AG04450 (cell line): ENCODE results near the gene CDKAL1. TPM values are rescaled to one million over a fixed set of nuclear protein-coding genes. Genes with fewer than 3 reads are reported as not detected.
A peak's percentile ranks its signal among the peaks of the same experiment; 100 is the strongest.

ENCODE experiments used
- CTCF ChIA-PET: fragments of 300-600, 350-600 bp; formaldehyde crosslinking; extraction: SDS; loops from one replicate; lab custom pipeline; 2022; ENCODE audit warnings: antibody characterized with exemption, inconsistent platforms; lab: Charles Lee
- POLR2A ChIA-PET: fragments of 350-600 bp; formaldehyde crosslinking; extraction: SDS; loops from one replicate; lab custom pipeline; 2021; ENCODE audit warnings: antibody characterized with exemption, inconsistent platforms; lab: Yijun Ruan, JAX
- DNase-seq: peaks from one replicate; pipeline ENCODE4 v3.0.0-alpha.2; 2011; ENCODE audit warnings: low read depth, low spot score
- H3K27ac ChIP-seq: one replicate; pipeline ENCODE4 v1.5.1; 2012; ENCODE audit warnings: low read depth, low read length, control low read depth
- H3K27me3 ChIP-seq: one replicate; pipeline ENCODE4 v1.6.0; 2012; ENCODE audit warnings: low read length; ENCODE audit not compliant: control insufficient read depth, insufficient read depth
- H3K4me3 ChIP-seq: 2 replicates; pipeline ENCODE4 v1.5.1; 2011; ENCODE audit warnings: mild to moderate bottlenecking, low read depth, low read length, control low read depth
- H3K9me3 ChIP-seq: 2 replicates; pipeline ENCODE4 v1.5.1; 2012; ENCODE audit warnings: low read length; ENCODE audit not compliant: control insufficient read depth, insufficient read depth
- polyA plus RNA-seq: library from polyadenylated mRNA; depleted of rRNA; stranded (reverse); fragments of >200 nt; gene quantifications from 2 replicates; pipeline ENCODE4 v1.2.3, GENCODE V29; 2011
- TF ChIP-seq, protein P1 (sequence below): IDR thresholded peaks from 2 replicates; pipeline ENCODE4 v1.5.1; 2011; ENCODE audit warnings: low read depth, low read length, control low read depth, inconsistent platforms

The CDKAL1 gene
- polyA plus RNA-seq, 1 experiment: 9.2 TPM

DNA sequence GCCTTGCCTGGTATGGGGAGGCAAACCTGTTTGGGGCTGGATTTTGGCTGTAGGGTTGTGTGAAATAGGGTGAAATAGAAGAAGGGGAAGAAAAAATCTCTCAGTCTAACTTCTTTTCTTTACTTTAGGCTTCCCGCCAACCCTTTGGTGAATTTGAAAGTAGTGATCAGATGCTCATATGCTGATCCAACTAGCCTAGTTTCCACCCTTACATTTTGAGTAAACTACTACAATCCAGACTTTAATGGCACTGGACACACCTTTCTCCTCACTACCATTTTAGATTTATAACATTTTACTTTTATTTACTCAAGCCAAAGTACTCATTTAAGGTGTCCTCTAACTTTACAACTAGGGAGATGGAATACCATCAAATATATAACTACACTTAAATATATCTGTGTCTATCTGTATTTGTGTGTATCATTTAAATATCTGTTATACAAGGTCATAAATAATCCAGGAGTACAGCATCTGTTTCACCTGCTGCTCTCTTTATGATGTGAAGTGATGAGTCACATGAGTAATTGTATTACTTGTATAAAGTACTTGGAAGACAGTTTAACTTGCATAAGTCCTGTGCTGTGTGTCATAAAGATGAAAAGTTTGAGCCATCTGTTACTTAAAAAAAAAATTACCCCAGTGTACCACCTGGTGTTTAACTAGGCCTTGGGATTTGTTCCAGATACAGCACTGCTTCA is 172.1 kb downstream of the CDKAL1 start:
- CTCF ChIA-PET: no interaction called here
- H3K27me3 ChIP-seq: no peaks in the 10 kb centered on the region
- POLR2A ChIA-PET: no interaction called here
- no peaks in the 10 kb centered on the region; the same call in 1 of the 2 replicates for H3K9me3 ChIP-seq
- no peak overlapping the region for H3K4me3 ChIP-seq
- TF ChIP-seq, protein P1, sequence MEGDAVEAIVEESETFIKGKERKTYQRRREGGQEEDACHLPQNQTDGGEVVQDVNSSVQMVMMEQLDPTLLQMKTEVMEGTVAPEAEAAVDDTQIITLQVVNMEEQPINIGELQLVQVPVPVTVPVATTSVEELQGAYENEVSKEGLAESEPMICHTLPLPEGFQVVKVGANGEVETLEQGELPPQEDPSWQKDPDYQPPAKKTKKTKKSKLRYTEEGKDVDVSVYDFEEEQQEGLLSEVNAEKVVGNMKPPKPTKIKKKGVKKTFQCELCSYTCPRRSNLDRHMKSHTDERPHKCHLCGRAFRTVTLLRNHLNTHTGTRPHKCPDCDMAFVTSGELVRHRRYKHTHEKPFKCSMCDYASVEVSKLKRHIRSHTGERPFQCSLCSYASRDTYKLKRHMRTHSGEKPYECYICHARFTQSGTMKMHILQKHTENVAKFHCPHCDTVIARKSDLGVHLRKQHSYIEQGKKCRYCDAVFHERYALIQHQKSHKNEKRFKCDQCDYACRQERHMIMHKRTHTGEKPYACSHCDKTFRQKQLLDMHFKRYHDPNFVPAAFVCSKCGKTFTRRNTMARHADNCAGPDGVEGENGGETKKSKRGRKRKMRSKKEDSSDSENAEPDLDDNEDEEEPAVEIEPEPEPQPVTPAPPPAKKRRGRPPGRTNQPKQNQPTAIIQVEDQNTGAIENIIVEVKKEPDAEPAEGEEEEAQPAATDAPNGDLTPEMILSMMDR: no peak
- peak; percentile 30 for DNase-seq
- H3K27ac ChIP-seq: no peak overlapping the region

DNA sequence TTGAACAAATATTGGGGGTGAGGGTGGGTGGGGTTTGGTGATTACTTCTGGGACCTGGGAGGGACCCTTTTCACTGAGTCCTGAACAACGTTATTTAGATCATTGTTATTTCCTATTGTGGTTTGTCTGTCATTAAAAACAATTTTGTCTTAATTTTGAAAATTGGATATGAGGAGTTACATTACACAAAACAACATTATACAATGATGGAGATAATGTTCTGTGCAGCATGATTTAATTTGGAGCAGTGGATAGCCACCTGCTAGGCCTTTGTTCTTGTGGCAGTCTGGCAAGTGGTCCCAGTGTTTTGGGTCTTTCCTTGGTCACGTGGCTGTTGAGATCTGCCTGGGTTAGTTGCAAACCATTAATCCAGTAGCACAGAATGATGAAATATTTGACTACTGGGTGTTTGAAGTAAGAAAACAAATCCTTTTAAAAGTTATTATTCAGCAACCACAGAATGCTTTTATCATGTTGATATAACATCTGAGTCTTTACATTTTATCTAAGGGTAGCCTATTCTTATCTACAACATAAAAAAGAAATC is 172.8 kb downstream of the CDKAL1 start:
- ChIA-PET POLR2A (no interaction called here), CTCF (no interaction called here)
- DNase-seq: no peak
- TF ChIP-seq, protein P1: no peak
- H3K27ac ChIP-seq: no peak overlapping the region
- H3K27me3 ChIP-seq: no peaks in the 10 kb centered on the region
- no peaks in the 10 kb centered on the region; the same call in 1 of the 2 replicates for H3K9me3 ChIP-seq
- H3K4me3 ChIP-seq: no peak overlapping the region

DNA sequence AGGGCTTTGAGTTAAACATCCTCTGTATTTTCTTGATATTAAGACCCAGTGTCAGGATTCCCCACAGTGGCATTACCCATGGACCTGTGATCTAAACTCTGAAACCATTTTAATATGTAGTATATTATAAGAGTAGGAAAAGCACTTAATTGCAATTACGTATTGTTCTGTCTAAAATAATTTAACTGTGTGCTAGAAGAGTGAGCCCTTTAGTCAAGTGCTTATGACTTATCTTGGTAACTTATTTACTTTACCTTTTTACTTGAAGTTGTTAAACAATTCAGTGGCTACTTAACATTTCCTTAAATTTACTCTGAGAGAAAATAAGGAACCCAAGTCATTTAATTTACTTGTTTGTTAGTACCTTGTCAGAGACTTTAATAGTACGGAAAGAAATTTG is 173.6 kb downstream of the CDKAL1 start:
- no peak overlapping the region for H3K27ac ChIP-seq
- no peaks in the 10 kb centered on the region for H3K9me3 ChIP-seq
- no peaks in the 10 kb centered on the region for H3K27me3 ChIP-seq
- DNase-seq: no peak
- H3K4me3 ChIP-seq: no peak overlapping the region
- TF ChIP-seq, protein P1: no peak
- CTCF ChIA-PET: no interaction called here
- POLR2A ChIA-PET: no interaction called here

DNA sequence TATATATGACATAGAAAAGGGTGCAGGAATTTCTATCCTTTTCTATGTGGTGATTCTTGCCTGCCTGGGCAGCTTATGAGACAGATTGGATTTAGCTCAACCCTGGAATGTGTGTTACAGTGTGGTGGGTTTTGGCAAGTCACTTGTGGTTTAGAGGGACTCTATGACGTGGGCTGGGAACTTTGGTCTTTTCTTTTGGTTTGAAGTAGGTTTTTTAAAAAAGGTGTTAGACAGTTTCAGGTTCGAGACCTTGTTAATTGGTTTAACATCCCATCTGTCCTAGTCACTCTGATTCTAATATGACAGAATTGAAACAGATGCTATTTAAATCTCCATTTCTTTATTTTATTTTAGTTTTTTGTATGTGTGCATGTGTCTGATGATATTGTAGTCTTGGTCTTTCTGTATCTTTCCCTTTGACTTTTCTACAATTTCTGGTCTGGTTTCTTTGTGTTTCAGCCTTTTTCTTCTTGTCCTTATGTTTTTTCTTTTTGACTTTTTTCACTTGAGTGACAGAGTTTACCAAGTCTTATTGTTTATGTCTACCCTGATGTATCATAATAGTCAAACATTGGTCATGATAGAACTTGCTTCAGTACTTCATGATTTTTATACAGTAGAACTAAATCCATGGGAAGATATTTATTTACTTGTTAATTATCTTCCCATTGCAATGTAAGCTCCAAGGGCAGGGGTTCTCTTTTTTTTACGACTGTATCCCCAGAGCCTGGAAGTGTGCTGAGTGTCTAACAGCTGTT is 174.3 kb downstream of the CDKAL1 start:
- CTCF ChIA-PET: no interaction called here
- H3K27me3 ChIP-seq: no peaks in the 10 kb centered on the region
- DNase-seq: no peak
- H3K4me3 ChIP-seq: no peak overlapping the region
- H3K27ac ChIP-seq: no peak overlapping the region
- TF ChIP-seq, protein P1: no peak
- H3K9me3 ChIP-seq: no peaks in the 10 kb centered on the region
- POLR2A ChIA-PET: no interaction called here

DNA sequence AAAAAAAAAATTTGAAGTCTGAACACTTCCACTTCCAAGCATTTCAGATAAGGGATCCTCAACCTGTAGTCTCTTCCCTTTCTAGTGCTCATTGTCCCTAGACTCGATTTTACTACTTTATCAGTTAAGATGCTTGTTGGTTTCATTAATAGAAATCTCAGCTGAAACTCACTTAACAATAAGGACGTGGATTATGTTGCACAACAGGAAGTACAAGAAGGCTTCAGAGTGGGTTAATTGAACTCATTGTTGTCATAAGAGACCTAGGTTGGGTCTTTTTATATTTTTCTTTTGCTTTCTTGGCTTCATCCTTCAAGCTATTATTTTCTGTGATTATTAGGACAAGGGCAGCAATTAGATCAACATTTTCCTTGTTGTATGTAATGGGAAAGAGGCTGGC is 175.2 kb downstream of the CDKAL1 start:
- no peaks in the 10 kb centered on the region for H3K27me3 ChIP-seq
- DNase-seq: no peak
- H3K9me3 ChIP-seq: no peaks in the 10 kb centered on the region
- ChIA-PET POLR2A (no interaction called here), CTCF (no interaction called here)
- TF ChIP-seq, protein P1: no peak
- no peak overlapping the region for H3K27ac ChIP-seq
- no peak overlapping the region for H3K4me3 ChIP-seq
